Measurements from ENCODE around the gene CACNA1I. TPM values are rescaled to one million over a fixed set of nuclear protein-coding genes. Genes with fewer than 3 reads are reported as not detected.

The CACNA1I gene
- total and polyA plus RNA-seq, 11 donors = 0.01 to 0.07 (median 0.04) TPM; not detected in 6

GRCh38 chr22:39666926-39667325 lies 96.4 kb downstream of the CACNA1I start:
- Histone ChIP-seq H3K4me1 (peaks cover 0 to 23% (median 1%) of the 10 kb centered on the region in 12 donors), H3K4me3 (no peak overlapping the region), H3K27ac (no peak overlapping the region), H3K36me3 (no peaks in the 10 kb centered on the region), H3K27me3 (peaks cover 23 to 50% (median 37%) of the 10 kb centered on the region in 9 donors), H3K9me3 (peaks cover 0 to 18% (median 8%) of the 10 kb centered on the region in 12 donors)
- TF ChIP-seq POLR2A (IDR thresholded peaks at IDR 0.05) = no peak
- TF ChIP-seq CTCF (IDR thresholded peaks at IDR 0.05) = no peak
- intact Hi-C loops (cut with DNase I) = no loop called here
- ATAC-seq (no peak), DNase-seq (no peak)
- 40 to 60% (median 50%) methylated on average over 1 to 7 of the region's 7 CpGs for WGBS, 4 donors

GRCh38 chr22:39669432-39669831 lies 98.9 kb downstream of the CACNA1I start:
- intact Hi-C loops (cut with DNase I) = no loop called here
- Histone ChIP-seq H3K4me1 (peaks cover 0 to 4% (median 0%) of the 10 kb centered on the region in 12 donors), H3K27ac (no peak overlapping the region), H3K9me3 (peaks cover 0 to 32% (median 18%) of the 10 kb centered on the region in 12 donors), H3K27me3 (peaks cover 0 to 26% (median 12%) of the 10 kb centered on the region in 9 donors), H3K4me3 (no peak overlapping the region), H3K36me3 (no peaks in the 10 kb centered on the region)
- DNase-seq (no peak), ATAC-seq (no peak)
- 92 to 98% (median 93%) methylated on average over 2 of the region's 2 CpGs for WGBS, 4 donors
- TF ChIP-seq POLR2A (IDR thresholded peaks at IDR 0.05) (no peak), CTCF (IDR thresholded peaks at IDR 0.05) (no peak)

GRCh38 chr22:39671936-39672335 lies 101.4 kb downstream of the CACNA1I start:
- Histone ChIP-seq H3K27me3 (peaks cover 0 to 22% (median 0%) of the 10 kb centered on the region in 9 donors), H3K27ac (no peak overlapping the region), H3K36me3 (no peaks in the 10 kb centered on the region), H3K4me1 (no peaks in the 10 kb centered on the region), H3K9me3 (peaks cover 0 to 32% (median 18%) of the 10 kb centered on the region in 12 donors), H3K4me3 (no peak overlapping the region)
- TF ChIP-seq POLR2A (IDR thresholded peaks at IDR 0.05) = no peak
- TF ChIP-seq CTCF (IDR thresholded peaks at IDR 0.05) = no peak
- ATAC-seq (no peak), DNase-seq (no peak)
- intact Hi-C loops (cut with DNase I) = no loop called here
- WGBS, 4 donors = 87 to 94% (median 92%) methylated on average over 3 of the region's 3 CpGs

GRCh38 chr22:39674536-39674935 lies 104.0 kb downstream of the CACNA1I start:
- Histone ChIP-seq H3K36me3 (no peaks in the 10 kb centered on the region), H3K27me3 (peaks cover 0 to 29% (median 0%) of the 10 kb centered on the region in 9 donors), H3K4me1 (no peaks in the 10 kb centered on the region), H3K4me3 (no peak overlapping the region), H3K9me3 (peaks cover 0 to 32% (median 18%) of the 10 kb centered on the region in 12 donors), H3K27ac (no peak overlapping the region)
- TF ChIP-seq POLR2A (IDR thresholded peaks at IDR 0.05) (no peak), CTCF (IDR thresholded peaks at IDR 0.05) (no peak)
- WGBS, 4 donors = 58 to 67% (median 64%) methylated on average over 7 of the region's 7 CpGs
- no peak for ATAC-seq
- intact Hi-C loops (cut with DNase I) = no loop called here
- no peak for DNase-seq
